ENCODE results near the gene ZNF577.

ZNF577 gene

DNA sequence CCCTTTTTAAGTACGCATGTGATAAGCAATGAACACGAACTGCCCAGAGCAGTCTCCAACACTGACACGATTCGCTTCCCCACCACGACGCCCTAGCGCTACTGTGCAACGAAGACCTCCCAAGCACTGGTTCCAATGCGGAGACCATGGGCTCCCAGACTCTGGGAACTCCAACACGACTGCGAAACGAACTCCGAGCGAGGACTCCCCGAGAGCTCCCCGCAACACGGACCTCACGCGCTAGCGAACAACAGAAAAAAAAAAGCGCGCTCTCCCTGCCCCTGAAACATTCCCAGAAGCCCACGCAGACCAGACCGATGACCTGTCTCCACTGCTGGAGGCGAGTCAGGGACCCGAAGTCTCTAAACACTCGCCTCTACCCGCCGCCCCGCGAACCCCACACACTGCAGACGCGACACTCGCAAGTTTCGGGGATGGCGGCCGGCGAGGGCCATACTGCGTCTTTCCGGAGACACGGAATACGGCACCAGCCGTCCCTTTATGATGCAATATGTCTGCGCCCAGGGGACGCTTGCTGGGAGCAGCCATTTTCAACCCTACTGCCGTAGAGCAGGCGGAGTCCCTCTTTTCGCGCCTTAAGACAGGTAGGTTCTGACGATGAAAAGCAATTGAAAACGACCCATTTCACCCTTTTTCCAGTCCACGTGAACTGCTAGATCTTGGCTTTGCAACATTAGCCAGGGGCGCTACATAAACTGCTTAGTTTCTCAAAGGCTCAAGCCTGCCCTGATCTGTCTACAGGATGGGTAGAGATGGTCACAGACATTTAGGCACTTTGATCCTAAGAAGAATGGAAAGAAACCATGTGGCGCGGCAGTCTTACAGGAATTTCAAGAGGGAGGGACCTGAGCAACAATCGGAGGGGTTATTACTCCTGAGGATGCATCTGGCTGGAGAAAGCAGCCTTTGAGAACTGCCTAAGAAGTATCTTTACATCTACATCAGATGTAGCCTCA is at the start of gene ZNF577:
Gene ZNF577 (minus strand): TSS at position 430 of the 977 bp plus-strand sequence. CDS start 7,569 bp downstream, outside the sequence.
- DNase-seq (ENCODE audit: extremely low read depth, low read depth): peak; percentile 74
- TF ChIP-seq, protein P1, sequence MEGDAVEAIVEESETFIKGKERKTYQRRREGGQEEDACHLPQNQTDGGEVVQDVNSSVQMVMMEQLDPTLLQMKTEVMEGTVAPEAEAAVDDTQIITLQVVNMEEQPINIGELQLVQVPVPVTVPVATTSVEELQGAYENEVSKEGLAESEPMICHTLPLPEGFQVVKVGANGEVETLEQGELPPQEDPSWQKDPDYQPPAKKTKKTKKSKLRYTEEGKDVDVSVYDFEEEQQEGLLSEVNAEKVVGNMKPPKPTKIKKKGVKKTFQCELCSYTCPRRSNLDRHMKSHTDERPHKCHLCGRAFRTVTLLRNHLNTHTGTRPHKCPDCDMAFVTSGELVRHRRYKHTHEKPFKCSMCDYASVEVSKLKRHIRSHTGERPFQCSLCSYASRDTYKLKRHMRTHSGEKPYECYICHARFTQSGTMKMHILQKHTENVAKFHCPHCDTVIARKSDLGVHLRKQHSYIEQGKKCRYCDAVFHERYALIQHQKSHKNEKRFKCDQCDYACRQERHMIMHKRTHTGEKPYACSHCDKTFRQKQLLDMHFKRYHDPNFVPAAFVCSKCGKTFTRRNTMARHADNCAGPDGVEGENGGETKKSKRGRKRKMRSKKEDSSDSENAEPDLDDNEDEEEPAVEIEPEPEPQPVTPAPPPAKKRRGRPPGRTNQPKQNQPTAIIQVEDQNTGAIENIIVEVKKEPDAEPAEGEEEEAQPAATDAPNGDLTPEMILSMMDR (IDR thresholded peaks at IDR 0.05; ENCODE audit: low read depth, low read length): no peak

DNA sequence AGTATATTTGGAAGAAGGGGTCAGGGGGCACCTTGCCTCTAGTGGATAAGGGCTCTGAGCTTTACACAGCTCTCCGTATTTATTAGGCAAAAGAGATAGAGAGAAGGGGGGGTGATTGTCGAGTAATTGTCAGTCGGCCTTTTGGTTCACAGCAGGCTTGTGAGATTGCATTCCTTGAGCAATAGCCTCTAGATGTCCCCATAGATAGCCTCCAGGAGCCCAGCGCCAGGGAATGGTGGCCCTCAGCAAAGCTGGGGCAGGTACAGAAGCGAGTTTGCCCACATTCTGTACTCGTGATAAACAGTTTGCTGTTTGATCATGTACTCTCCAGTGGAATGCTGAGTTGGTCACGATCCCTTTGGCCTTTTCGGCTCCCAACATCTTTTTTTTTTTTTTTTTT is 44.2 kb upstream of the ZNF577 start:
- DNase-seq (ENCODE audit: extremely low read depth, low read depth): no peak
- TF ChIP-seq, protein P1 (IDR thresholded peaks at IDR 0.05; ENCODE audit: low read depth, low read length): no peak

DNA sequence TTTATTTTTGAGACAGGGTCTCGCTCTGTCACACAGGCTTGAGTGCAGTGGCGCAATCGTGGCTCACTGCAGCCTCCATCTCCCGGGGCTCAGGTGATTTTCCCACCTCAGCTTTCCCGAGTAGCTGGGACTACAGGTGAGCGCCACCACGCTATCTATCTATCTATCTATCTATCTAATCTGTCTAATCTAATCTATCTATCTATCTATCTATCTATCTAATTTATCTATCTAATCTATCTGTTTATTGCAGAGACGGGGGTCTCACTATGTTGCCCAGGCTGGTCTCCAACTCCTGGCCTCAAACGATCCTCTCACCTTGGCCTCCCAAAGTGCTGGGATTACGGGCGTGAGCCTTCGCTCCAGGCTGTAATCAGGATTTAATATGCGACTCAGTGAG is 40.1 kb upstream of the ZNF577 start:
- TF ChIP-seq, protein P1 (IDR thresholded peaks at IDR 0.05; ENCODE audit: low read depth, low read length): no peak
- DNase-seq (ENCODE audit: extremely low read depth, low read depth): no peak

DNA sequence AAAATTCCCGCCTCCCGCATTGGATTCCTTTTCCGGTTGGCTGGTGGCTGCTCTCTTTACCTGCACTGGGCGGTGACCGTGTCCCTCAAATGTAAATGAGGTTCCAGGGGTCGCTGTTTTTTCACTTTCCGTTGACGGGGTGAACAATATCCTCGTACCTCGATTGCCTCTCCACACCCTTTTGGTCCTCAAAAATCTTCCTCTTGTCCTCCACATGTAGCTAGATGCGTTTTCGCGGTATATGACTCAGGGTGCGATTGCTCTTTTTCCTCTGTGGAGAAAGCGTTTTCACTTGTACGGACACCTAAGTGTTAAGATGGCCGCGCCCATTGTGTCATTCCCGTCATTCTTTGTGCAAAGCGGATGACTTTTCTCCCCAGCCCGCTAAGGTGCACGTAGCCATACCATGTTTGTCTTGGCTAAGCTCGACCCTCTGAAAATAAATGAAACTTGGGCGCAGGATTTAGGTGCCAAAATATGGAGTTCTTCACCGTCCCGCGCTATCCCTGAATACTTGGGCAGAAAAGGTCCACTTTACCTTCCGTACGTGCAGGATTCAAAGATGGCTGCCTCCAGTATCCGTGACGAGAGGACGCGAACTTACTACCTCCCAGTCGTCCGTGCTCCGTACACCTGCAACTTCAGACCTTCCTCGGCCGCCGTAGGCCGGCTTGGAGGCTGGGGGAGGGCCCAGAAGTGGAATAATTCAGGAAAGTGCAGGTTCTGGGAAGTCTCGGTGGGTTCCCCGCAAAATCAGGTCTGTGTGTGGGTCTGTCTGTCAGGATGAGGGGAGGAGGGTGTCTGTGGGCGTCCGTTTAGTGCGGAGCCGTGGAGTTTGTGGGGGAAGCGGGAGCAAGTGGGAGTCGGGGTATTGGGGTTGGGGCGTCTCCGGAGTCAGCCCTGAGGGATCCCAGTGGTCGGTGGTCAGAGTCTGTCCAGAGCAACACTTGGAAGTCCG is 39.3 kb upstream of the ZNF577 start, which contains the start of gene ZNF613:
Gene ZNF613 (plus strand): TSS at position 689 of the 958 bp plus-strand sequence. CDS start 8,749 bp downstream, outside the sequence.
- TF ChIP-seq, protein P1 (IDR thresholded peaks at IDR 0.05; ENCODE audit: low read depth, low read length): peak; percentile 23
- DNase-seq (ENCODE audit: extremely low read depth, low read depth): peak; percentile 67

DNA sequence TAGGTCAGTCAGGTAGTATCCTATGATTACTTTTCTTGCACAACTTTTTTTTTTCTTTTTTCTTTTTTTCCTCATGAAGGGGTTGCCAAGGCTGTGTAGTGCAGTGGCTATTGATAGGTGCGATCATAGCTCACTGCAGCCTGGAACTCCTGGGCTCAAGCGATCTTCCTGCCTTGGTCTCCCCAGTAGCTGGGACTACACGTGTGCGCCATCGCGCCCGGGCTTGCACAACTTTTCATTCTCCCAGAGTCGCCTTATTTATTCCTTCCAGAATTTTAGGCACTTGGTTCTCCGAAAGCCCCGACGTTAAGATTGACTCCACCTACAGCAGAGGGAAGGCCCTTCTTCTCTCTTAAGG is 38.7 kb upstream of the ZNF577 start:
- TF ChIP-seq, protein P1 (IDR thresholded peaks at IDR 0.05; ENCODE audit: low read depth, low read length): no peak
- DNase-seq (ENCODE audit: extremely low read depth, low read depth): no peak

DNA sequence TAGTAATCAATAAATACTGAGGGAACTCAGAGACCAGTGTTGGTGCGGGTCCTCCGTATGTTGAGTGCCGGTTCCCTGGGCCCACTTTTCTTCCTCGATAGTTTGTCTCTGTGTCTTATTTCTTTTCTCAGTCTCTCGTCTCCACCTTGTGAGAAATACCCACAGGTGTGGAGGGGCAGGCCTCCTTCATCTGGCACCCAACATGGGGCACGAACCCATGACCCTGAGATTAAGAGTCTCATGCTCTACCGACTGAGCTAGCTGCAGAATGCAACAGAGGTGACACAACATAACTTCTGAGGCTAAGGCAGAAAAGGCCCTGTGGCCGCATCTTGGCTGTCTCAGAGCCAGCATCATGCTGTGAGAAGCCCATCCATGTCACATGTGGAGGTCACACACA is 34.2 kb upstream of the ZNF577 start:
- TF ChIP-seq, protein P1 (IDR thresholded peaks at IDR 0.05; ENCODE audit: low read depth, low read length): no peak
- DNase-seq (ENCODE audit: extremely low read depth, low read depth): no peak
